Activated naive CD4-positive, alpha-beta T cell treated with anti-CD3 and anti-CD28 coated beads for 36 hours (primary cell): Measurements from ENCODE around the gene NTM. TPM values are rescaled to one million over a fixed set of nuclear protein-coding genes. Genes with fewer than 3 reads are reported as not detected.

Experiments used
- CTCF ChIA-PET: fragments of 350-600 bp; sonication (Branson Sonifier 250); formaldehyde crosslinking; loops from one replicate; lab custom pipeline; 2021; ENCODE audit warnings: antibody characterized with exemption; lab: Charles Lee
- DNase-seq: peaks from one replicate; pipeline ENCODE4 v3.0.0-alpha.2; 2020
- H3K27ac Mint-ChIP-seq: one replicate; pipeline ENCODE4 v1.8.0; 2021; ENCODE audit warnings: mild to moderate bottlenecking, mixed read lengths
- H3K27me3 Mint-ChIP-seq: one replicate; pipeline ENCODE4 v1.8.0; 2021; ENCODE audit warnings: low read depth, mixed read lengths
- H3K36me3 Mint-ChIP-seq: one replicate; pipeline ENCODE4 v1.8.0; 2021; ENCODE audit warnings: low read depth, mixed read lengths
- H3K4me1 Mint-ChIP-seq: one replicate; pipeline ENCODE4 v1.8.0; 2021; ENCODE audit warnings: low read depth, mixed read lengths
- H3K4me3 Mint-ChIP-seq: one replicate; pipeline ENCODE4 v1.8.0; 2021; ENCODE audit warnings: mild to moderate bottlenecking, moderate library complexity, mixed read lengths
- H3K9me3 Mint-ChIP-seq: one replicate; pipeline ENCODE4 v1.8.0; 2021; ENCODE audit warnings: mixed read lengths
- intact Hi-C: fragments of 100-400 bp; cut with micrococcal nuclease; formaldehyde crosslinking; loops from one replicate; pipeline ENCODE4 v1.15.1; 2023
- total RNA-seq, 2 experiments: library from RNA; stranded (reverse); gene quantifications; one replicate each; pipeline ENCODE4 v1.2.3, GENCODE V29; 2021

Gene NTM
- total RNA-seq, 2 experiments from 2014 or later, result not detected

DNA sequence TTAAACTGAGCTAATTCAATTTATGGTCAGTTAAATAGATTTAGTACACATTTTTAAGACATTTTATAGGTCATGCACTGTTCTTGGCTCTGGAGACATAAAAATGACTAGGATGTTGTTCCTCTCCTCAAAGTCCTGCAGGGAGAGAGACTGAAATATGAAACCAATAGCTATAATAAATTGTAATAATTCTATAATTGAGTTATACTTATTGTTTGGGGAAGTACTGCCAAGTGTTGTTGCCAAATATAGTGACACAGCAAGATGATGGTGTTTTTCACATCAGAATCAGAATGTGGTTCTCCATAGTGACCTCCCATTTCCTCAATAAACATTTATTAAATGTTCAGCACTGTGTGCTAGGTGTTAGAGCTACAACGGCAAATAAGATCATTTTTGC lies 470.6 kb downstream of the NTM start:
- Mint-ChIP-seq H3K4me1 (no peaks in the 10 kb centered on the region), H3K4me3 (no peak overlapping the region), H3K27ac (no peak overlapping the region), H3K9me3 (peaks cover 2% of the 10 kb centered on the region), H3K36me3 (no peaks in the 10 kb centered on the region), H3K27me3 (peaks cover 9% of the 10 kb centered on the region)
- no peak for DNase-seq
- intact Hi-C loops, result no loop called here
- CTCF ChIA-PET, result no interaction called here

DNA sequence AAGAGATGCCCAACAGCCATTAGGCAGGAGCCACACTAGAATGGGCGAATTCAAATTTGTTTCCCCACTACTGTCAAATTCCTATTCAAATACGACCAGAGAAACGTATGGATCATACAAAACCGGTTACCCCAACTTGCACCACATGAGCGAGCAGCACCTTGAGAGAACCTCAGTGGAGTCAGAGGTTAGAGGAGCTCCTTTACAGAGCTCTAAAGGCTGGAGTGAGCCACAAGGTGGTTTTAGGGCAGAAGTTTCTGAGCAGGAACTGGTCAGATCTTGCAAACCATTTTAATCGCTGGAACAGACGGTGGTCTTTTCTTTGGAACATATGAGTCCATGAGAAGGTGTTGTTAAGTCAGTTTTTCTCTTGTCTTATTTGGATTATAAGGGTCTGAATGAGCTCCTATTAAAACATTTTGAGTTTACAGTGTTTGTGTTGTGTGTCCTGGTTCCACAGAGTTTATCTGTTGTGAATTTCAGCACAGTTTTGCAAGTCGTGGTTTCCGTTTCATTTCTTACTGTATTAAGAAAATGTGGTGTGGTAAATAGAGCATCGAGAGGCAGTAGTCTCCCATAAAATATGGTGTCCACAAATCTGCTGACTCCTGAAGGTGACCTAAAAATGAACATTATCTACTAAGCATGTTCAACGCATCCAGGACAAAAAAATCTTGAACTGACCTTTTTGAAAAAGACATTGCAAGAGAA lies 471.7 kb downstream of the NTM start:
- intact Hi-C loops, result no loop called here
- peaks cover 9% of the 10 kb centered on the region for H3K27me3 Mint-ChIP-seq
- H3K36me3 Mint-ChIP-seq, result no peaks in the 10 kb centered on the region
- H3K9me3 Mint-ChIP-seq, result peaks cover 2% of the 10 kb centered on the region
- H3K4me3 Mint-ChIP-seq, result no peak overlapping the region
- CTCF ChIA-PET, result interaction anchor here (0.7 kb wide), 1 partner anchor 85 kb away, joined by 4 read pairs; no protein-coding TSS in a partner anchor
- H3K4me1 Mint-ChIP-seq, result no peaks in the 10 kb centered on the region
- H3K27ac Mint-ChIP-seq, result no peak overlapping the region
- no peak for DNase-seq

- CTCF ChIA-PET, result no interaction called here
- intact Hi-C loops, result no loop called here
- Mint-ChIP-seq H3K36me3 (no peaks in the 10 kb centered on the region), H3K4me3 (no peak overlapping the region), H3K27me3 (peaks cover 13% of the 10 kb centered on the region), H3K9me3 (peaks cover under 1% of the 10 kb centered on the region), H3K27ac (no peak overlapping the region), H3K4me1 (no peaks in the 10 kb centered on the region)
- DNase-seq, result no peak
These were observed 474.8 kb downstream of the NTM start for GRCh38 chr11:131845255-131845654.

DNA sequence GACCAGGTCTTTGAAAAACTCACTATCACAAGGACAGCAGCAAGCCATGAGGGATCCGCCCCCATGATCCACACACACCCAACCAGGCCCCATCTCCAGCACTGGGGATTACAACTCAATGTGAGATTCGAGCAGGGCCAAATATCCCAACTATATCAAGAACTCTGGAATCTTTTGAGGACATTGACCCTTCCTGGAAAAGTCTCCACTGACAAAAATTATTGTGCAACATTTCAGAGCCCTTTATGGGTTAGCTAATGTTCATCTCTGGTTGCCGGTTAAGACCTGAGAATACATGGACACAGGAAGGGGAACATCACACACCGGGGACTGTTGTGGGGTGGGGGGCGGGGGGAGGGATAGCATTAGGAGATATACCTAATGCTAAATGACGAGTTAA lies 479.1 kb downstream of the NTM start:
- no peaks in the 10 kb centered on the region for H3K36me3 Mint-ChIP-seq

GRCh38 chr11:131850507-131850906 lies 480.1 kb downstream of the NTM start:
- DNase-seq, result no peak
- intact Hi-C loops, result no loop called here
- H3K36me3 Mint-ChIP-seq, result no peaks in the 10 kb centered on the region
- H3K27me3 Mint-ChIP-seq, result peaks cover 9% of the 10 kb centered on the region
- H3K4me1 Mint-ChIP-seq, result no peaks in the 10 kb centered on the region
- H3K4me3 Mint-ChIP-seq, result no peak overlapping the region
- H3K9me3 Mint-ChIP-seq, result no peaks in the 10 kb centered on the region
- CTCF ChIA-PET, result no interaction called here
- no peak overlapping the region for H3K27ac Mint-ChIP-seq

More for the DNA sequence above, 479.1 kb downstream of the NTM start:
- Mint-ChIP-seq H3K4me3 (no peak overlapping the region), H3K27me3 (peaks cover 9% of the 10 kb centered on the region), H3K27ac (no peak overlapping the region), H3K9me3 (no peaks in the 10 kb centered on the region), H3K4me1 (no peaks in the 10 kb centered on the region)
- intact Hi-C loops, result no loop called here
- CTCF ChIA-PET, result no interaction called here
- DNase-seq, result no peak

DNA sequence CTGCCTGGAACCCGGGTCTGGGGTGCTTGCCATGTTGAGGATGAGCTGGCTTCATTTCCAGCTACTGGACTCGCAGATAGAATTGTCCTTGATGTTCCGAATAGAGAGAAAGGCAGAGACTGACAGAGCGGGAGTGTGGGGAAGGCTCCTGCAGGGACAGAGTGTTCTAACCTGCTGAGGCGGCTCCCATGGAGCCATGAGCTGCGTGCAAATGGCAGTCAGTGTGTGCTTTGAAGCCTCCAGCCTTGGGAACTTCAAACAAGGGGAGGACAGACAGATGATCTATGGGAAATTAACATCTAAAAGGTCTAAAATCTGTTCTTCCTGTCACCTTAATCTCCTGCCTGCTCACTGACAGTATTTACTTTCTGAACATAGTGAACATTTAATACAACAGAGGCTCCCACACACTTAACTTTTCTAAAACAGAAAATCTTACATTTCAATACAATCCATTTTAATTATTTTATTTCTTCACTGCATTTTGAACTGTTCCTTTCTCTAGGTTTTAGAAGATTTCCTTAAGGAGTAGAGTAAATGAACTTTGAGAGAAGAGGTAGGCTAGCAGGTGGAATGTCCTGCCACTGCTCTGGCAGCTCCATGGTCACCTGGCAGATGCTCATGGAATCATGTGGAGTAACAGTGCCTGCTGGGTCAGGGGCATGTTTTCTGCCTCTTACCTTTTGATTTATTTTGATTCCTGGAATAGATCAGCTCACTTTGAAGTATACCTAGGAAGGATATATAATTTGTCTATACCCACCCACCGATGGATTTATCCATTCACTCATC lies 481.7 kb downstream of the NTM start:
- CTCF ChIA-PET, result no interaction called here
- Mint-ChIP-seq H3K27ac (no peak overlapping the region), H3K4me1 (no peaks in the 10 kb centered on the region), H3K4me3 (no peak overlapping the region), H3K9me3 (no peaks in the 10 kb centered on the region), H3K36me3 (no peaks in the 10 kb centered on the region), H3K27me3 (peaks cover 9% of the 10 kb centered on the region)
- intact Hi-C loops, result no loop called here
- no peak for DNase-seq

DNA sequence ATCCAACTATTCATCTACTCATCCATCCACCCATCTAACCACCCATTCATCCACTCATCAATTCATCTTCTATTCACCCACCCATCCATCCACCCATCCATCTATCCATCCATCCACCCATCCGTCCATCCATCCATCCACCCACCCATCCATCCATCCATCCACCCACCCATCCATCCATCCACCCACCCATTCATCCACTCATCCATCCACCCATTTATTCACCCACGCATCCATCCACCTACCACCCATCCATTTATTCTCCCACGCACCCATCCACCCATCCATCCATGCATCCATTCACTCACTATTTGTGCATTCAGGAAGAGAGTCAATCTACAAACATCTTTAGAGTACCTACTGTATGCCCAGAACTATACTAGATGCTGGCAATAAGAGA lies 482.3 kb downstream of the NTM start:
- DNase-seq, result no peak
- Mint-ChIP-seq H3K36me3 (no peaks in the 10 kb centered on the region), H3K9me3 (no peaks in the 10 kb centered on the region), H3K27ac (no peak overlapping the region), H3K27me3 (peaks cover 9% of the 10 kb centered on the region), H3K4me3 (no peak overlapping the region), H3K4me1 (no peaks in the 10 kb centered on the region)
- intact Hi-C loops, result no loop called here
- CTCF ChIA-PET, result no interaction called here

DNA sequence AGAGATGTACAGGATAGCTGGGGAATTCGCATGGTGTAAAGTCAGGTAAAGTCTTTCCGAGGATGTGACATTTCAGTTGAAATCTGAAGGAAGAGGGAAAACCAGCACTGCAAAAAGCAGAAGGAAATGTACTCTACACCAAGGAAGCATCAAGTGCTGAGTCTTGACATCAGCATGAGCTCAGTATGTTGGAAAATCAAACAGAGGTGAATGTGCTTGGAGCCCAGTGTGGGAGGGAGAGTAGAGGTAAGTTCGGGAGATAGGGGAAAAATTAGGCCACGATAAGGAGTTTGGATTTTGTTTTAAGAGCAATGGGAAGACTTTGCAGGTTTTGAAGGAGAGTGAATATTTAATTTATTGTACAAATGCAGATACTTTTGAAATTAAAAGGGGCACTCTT lies 484.0 kb downstream of the NTM start:
- CTCF ChIA-PET, result interaction anchor here (0.5 kb wide), 1 partner anchor 112 kb away, joined by 3 read pairs; no protein-coding TSS in a partner anchor
- no peaks in the 10 kb centered on the region for H3K4me1 Mint-ChIP-seq

GRCh38 chr11:131855320-131855719 lies 484.9 kb downstream of the NTM start:
- no peak for DNase-seq
- Mint-ChIP-seq H3K4me1 (no peaks in the 10 kb centered on the region), H3K27me3 (peaks cover 2% of the 10 kb centered on the region), H3K4me3 (no peak overlapping the region), H3K9me3 (no peaks in the 10 kb centered on the region), H3K27ac (no peak overlapping the region), H3K36me3 (no peaks in the 10 kb centered on the region)
- intact Hi-C loops, result no loop called here
- CTCF ChIA-PET, result no interaction called here

More for the DNA sequence above, 484.0 kb downstream of the NTM start:
- H3K4me3 Mint-ChIP-seq, result no peak overlapping the region
- intact Hi-C loops, result no loop called here
- H3K27me3 Mint-ChIP-seq, result peaks cover 2% of the 10 kb centered on the region
- H3K9me3 Mint-ChIP-seq, result no peaks in the 10 kb centered on the region
- no peak for DNase-seq
- no peak overlapping the region for H3K27ac Mint-ChIP-seq
- no peaks in the 10 kb centered on the region for H3K36me3 Mint-ChIP-seq

DNA sequence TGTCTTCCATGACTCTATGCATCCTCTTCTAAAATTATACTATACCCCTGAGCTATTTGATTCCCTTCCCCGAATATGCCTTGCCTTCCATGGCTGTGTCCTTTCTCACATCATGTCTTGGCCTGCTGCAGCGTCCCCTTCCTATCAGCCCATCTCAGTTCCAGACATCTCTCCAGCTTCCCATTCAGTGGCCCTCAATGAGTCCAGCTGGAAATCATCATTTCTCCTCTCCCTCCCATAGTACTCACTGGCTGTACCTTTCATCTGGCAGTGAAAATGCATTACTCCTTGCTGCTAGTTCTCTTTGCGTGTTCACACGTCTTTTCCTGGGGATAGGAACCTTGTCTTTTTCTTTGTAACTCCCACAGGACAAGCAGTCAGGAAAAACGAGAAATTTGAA lies 486.8 kb downstream of the NTM start:
- H3K27me3 Mint-ChIP-seq, result peaks cover 2% of the 10 kb centered on the region
- no peaks in the 10 kb centered on the region for H3K4me1 Mint-ChIP-seq
- H3K4me3 Mint-ChIP-seq, result no peak overlapping the region
- H3K9me3 Mint-ChIP-seq, result no peaks in the 10 kb centered on the region
- no peaks in the 10 kb centered on the region for H3K36me3 Mint-ChIP-seq
- no peak overlapping the region for H3K27ac Mint-ChIP-seq
- CTCF ChIA-PET, result no interaction called here
- intact Hi-C loops, result no loop called here
- no peak for DNase-seq

DNA sequence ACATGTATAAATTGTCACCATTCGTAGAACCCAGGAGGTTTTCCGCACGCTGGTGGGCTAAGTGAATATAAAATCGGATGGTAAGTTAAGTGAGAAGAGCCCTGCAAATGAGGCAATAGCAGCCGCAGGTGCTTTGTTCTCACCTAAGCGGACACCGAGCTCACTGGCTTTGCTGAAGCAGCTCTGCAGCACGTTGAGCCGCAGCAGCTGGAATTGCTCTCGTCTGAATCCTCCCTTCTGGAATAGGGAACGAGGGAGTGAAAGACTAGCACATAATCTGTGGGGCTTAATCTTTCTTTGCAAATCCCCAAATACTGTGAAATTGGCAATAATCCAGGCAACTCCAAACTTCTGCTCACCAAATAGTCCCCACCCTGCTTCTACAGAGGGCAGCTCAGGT lies 488.1 kb downstream of the NTM start:
- H3K4me3 Mint-ChIP-seq, result no peak overlapping the region
- CTCF ChIA-PET, result interaction anchor here (0.6 kb wide), 1 partner anchor 43 kb away, joined by 3 read pairs; no protein-coding TSS in a partner anchor
- H3K27ac Mint-ChIP-seq, result no peak overlapping the region
- peaks cover 5% of the 10 kb centered on the region for H3K27me3 Mint-ChIP-seq
- H3K4me1 Mint-ChIP-seq, result no peaks in the 10 kb centered on the region
- no peaks in the 10 kb centered on the region for H3K36me3 Mint-ChIP-seq
- intact Hi-C loops, result no loop called here
- no peak for DNase-seq
- H3K9me3 Mint-ChIP-seq, result no peaks in the 10 kb centered on the region

DNA sequence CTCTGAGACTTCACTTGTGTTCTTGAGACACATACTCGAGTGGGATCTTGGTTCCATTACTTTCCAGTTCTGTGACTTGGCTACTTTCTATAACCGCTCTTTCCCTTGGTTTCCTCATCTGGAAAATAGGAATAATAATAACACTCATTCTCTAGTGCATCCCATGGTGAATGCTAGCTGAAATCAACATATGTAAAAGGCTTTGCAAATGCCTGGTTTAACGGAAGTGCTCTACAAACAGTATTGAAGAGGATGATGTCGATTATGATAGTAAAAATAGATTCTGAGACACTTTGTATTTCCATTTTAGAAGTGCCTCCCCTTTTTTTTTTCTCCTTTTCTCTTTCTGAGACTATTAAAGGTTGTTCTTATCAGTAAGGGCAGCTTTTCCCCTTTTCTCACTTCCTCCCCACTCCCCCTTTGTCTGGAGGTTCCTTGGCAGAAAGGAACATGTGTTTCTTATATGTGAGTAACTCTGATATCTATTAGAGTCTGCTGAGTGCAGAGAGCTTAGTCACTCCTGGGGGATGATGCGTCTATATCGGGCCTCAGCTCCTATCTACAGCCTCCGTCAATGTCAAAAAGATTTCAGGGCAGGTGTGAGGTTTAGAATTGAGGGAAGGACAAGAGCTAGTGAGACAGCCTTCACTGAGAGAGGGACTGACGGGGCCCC lies 489.3 kb downstream of the NTM start:
- H3K27me3 Mint-ChIP-seq, result peaks cover 3% of the 10 kb centered on the region
- H3K4me3 Mint-ChIP-seq, result no peak overlapping the region
- no peak overlapping the region for H3K27ac Mint-ChIP-seq
- CTCF ChIA-PET, result no interaction called here
- intact Hi-C loops, result no loop called here
- DNase-seq, result no peak
- no peaks in the 10 kb centered on the region for H3K36me3 Mint-ChIP-seq
- H3K9me3 Mint-ChIP-seq, result no peaks in the 10 kb centered on the region
- H3K4me1 Mint-ChIP-seq, result no peaks in the 10 kb centered on the region
